Omental fat pad (tissue), 4 donors: ENCODE measurements around the gene HHAT. TPM values are rescaled to one million over a fixed set of nuclear protein-coding genes. Genes with fewer than 3 reads are reported as not detected.

ENCODE experiments used
- ATAC-seq: fragments of 150-250 bp; one replicate; pipeline ENCODE4 v1.9.1; 2016; ENCODE audit warnings: mild to moderate bottlenecking, moderate library complexity; ENCODE audit not compliant: low FRiP score
- DNase-seq: peaks from one replicate; pipeline ENCODE4 v3.0.0-alpha.2; 2019; ENCODE audit warnings: low spot score
- total RNA-seq, 4 donors: library from RNA; depleted of rRNA; stranded (reverse); fragments of >200 nt; gene quantifications; one replicate each; pipeline ENCODE4 v1.1.0, GENCODE V29; 2016
- TF ChIP-seq, protein P1 (sequence below), 3 donors: fragments of 450-650 bp; IDR thresholded peaks; one replicate each; pipeline ENCODE4 v1.5.1; 2016 to 2017; ENCODE audit warnings: antibody characterized with exemption in 3 of 3, mild to moderate bottlenecking in 3 of 3, moderate library complexity in 2 of 3

HHAT gene
- total RNA-seq, 4 donors from 2014 or later: 3.4 to 7.8 (median 4.6) TPM

DNA sequence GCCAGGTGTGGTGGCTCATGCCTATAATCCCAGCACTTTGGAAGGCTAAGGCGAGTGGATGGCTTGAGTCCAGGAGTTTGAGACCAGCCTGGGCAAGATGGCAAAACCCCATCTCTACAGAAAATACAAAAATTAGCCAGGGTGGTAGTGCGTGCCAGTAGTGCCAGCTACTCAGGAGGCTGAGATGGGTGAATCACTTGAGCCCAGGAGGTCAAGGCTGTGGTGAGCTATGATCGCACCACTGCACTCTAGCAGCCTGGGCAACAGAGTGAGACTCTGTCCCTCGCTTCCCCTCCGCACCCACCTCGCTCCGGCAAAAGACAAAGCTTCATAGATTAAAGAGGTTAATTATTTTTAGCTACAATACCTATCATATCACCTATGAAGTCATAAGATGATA, 100.0 kb downstream of the HHAT start:
- ATAC-seq: no peak
- no peak for DNase-seq
- TF ChIP-seq, protein P1, sequence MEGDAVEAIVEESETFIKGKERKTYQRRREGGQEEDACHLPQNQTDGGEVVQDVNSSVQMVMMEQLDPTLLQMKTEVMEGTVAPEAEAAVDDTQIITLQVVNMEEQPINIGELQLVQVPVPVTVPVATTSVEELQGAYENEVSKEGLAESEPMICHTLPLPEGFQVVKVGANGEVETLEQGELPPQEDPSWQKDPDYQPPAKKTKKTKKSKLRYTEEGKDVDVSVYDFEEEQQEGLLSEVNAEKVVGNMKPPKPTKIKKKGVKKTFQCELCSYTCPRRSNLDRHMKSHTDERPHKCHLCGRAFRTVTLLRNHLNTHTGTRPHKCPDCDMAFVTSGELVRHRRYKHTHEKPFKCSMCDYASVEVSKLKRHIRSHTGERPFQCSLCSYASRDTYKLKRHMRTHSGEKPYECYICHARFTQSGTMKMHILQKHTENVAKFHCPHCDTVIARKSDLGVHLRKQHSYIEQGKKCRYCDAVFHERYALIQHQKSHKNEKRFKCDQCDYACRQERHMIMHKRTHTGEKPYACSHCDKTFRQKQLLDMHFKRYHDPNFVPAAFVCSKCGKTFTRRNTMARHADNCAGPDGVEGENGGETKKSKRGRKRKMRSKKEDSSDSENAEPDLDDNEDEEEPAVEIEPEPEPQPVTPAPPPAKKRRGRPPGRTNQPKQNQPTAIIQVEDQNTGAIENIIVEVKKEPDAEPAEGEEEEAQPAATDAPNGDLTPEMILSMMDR (IDR thresholded peaks at IDR 0.05): no peak

DNA sequence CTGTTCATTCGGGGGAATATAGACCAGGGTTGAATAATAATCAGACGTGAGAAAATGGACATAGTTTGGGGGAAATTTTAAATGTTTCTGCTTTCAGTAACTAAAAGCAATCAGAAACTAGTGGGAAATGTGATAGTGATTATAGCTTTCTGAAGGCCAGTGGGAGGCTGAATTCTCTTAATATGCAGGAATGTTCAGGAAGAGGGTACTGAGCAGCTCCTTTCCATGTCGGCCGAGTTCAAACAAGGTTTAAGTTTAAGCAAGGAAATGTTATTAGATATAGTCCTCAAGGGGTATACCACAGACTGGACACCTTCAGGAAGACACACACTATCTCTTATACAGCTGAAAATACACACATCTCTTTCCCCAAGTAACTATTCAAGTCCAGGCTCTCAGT, 105.5 kb downstream of the HHAT start:
- ATAC-seq (no peak), DNase-seq (no peak)
- TF ChIP-seq, protein P1 (IDR thresholded peaks at IDR 0.05): no peak

DNA sequence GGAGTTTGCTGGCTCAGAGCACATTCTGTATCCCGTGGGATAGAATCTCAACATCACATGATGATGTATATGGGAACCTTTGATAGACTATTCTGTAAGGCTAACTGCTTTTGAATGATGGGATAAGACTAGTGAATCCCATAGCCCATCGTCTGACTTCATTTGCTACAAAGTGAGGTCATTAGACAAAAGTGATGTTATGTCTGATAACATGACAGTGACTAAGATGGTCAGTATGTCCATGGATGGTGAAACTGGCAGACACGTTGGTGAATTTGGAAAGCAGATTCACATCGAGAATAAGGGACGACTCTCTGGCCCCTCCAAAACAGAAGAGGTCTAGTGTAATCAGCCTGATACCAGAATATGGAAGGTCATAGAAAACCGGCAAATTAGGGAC, 108.4 kb downstream of the HHAT start:
- DNase-seq (no peak), ATAC-seq (no peak)
- TF ChIP-seq, protein P1 (IDR thresholded peaks at IDR 0.05): no peak

DNA sequence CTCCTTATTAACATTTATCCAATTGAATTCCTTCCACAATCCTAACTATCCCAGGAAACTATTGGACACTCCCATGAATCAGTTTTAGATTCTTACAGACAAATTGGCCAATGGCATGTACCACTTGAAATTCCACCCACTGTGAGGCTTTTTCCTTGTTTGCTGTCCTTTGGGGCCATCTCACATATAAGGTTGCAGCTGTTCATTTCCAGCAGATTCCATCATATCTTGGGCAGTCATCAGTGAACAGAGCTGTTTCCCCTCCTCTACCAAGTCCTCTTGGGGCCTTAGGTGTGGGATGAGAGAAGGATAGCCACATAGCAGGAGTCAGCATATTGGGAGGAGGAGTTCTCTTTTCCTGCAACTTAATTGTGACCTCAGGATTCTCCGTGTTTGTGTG, 109.1 kb downstream of the HHAT start:
- ATAC-seq (no peak), DNase-seq (no peak)
- TF ChIP-seq, protein P1 (IDR thresholded peaks at IDR 0.05): no peak

DNA sequence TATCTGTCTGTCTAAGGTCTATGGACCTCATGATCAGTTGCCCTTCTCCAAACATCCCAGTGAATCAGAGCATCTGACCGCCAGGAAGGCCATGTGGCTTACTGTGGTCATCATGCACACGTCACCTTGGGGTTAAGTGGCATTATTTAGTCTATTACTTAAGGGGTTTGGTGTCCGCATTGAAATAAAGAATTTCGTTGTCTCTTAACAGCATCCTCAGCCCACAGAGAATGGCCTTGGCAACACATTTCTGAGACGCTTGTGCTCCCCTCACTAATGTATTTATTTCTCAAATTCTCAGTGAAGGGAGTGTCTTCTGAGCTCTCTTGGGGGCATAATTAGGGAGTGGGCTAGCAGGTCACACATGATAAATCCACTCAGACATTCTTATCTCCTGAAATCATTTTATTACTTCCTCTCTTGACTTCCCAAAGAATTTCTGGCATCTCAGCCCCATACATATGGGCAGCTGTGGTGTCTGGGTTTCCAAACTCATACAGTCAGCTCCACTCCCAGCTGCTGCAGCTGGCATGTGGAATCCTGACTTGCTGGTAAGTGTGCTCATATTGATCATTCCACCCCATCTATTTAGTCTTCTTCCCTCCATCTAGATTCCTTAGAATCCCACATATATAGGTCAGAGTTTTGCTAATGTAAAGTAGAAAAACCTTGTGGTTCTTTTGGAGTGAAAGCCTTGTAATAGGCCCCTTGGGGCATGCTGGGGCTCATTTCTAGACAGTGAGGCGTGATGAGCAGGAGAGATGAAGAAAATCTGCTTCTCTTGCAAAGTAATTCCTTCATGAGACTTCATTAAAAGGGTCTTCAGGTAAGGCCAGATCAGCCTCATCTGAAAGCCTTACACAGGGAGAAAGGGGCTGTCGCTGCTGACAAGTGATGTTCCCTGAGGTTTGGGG, 110.5 kb downstream of the HHAT start:
- DNase-seq (no peak), ATAC-seq (no peak)
- TF ChIP-seq, protein P1 (IDR thresholded peaks at IDR 0.05): no peak

DNA sequence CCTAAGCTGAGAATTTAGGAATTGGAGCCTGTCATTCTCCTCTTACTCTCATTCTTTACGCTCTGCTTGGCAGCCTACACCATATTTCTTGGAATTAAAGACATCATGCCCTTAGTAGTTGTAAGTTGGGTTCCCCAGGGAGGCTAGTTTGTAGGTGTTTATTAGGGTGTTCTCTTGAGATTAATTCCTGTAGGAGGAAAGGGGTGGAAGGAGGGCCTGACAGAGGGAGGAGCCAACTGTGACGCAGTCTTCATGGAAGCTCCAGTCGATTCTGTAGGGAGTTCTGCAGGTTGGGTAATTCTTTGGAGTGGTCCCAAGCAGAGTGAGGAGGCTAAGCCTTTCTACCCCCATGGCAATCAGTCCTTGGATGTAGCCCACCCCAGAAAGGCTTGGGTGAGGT, 111.4 kb downstream of the HHAT start:
- ATAC-seq (no peak), DNase-seq (no peak)
- TF ChIP-seq, protein P1 (IDR thresholded peaks at IDR 0.05): no peak

DNA sequence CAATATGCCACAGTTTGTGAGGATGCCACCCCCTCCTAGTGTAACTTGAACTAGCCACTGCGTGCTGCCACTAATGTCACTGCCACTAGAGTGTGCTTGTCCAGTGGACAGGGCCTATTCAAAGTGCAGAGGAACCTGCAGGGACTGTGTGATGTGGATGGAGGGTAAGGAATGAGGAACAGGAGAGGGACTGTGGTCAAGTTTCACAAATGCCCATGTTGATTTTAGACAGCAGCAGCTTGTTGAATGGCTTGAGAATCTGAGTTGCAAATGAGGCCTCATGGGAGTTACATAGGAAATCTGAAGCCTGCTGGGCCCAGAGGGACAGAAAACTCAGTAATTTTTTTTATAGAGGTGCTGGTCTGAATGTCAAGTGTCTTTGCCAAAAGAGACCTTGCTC, 112.3 kb downstream of the HHAT start:
- ATAC-seq: no peak
- DNase-seq: no peak
- TF ChIP-seq, protein P1 (IDR thresholded peaks at IDR 0.05): no peak
